Prostate gland (tissue), 2 donors: Measurements from ENCODE around the gene ADAMTSL3. TPM values are rescaled to one million over a fixed set of nuclear protein-coding genes. Genes with fewer than 3 reads are reported as not detected.

Source experiments
- DNase-seq: peaks from one replicate; pipeline ENCODE4 v3.0.0-alpha.2; 2019; ENCODE audit warnings: low spot score
- H3K27ac ChIP-seq, 2 donors: fragments of 200-600 bp; sonication (generic); 2 replicates each; pipeline ENCODE4 v1.5.1; 2017 to 2019
- H3K27me3 ChIP-seq: fragments of 200-600 bp; sonication (generic); replicated peaks from 2 replicates; pipeline ENCODE4 v1.5.1; 2019; ENCODE audit not compliant: insufficient read depth
- H3K36me3 ChIP-seq, 2 donors: fragments of 200-600 bp; sonication (generic); 1 replicate in 1 of 2; 2 replicates in 1 of 2; pipeline versions ENCODE4 v1.5.1 to v1.8.1; 2017 to 2019
- H3K4me1 ChIP-seq: fragments of 200-600 bp; sonication (generic); replicated peaks from 2 replicates; pipeline ENCODE4 v1.5.1; 2019
- H3K4me3 ChIP-seq, 2 donors: fragments of 200-600 bp; sonication (generic); 2 replicates each; pipeline ENCODE4 v1.5.1; 2017 to 2019
- H3K9me3 ChIP-seq: fragments of 200-600 bp; sonication (generic); 2 replicates; pipeline ENCODE4 v1.5.1; 2017
- POLR2A ChIP-seq: fragments of 450-650 bp; IDR thresholded peaks from one replicate; pipeline ENCODE4 v1.6.1; 2016; ENCODE audit warnings: antibody characterized with exemption, mild to moderate bottlenecking
- POLR2AphosphoS5 ChIP-seq: sonication (generic); formaldehyde crosslinking; IDR thresholded peaks from one replicate; pipeline ENCODE4 v1.6.1; 2017; ENCODE audit warnings: antibody characterized with exemption
- WGBS: methylation state at CpG from one replicate; pipeline ENCODE4 v1.1.5; 2018; 5-methylcytosine and 5-hydroxymethylcytosine counted together
- intact Hi-C: fragments of 100-400 bp; cut with DNase I; formaldehyde crosslinking; loops from one replicate; pipeline ENCODE4 v1.14.2; 2022
- total RNA-seq, 2 donors: library from RNA; depleted of rRNA; stranded (reverse); fragments of >200 nt; gene quantifications; one replicate each; pipeline ENCODE4 v1.1.0, GENCODE V29; 2016
- TF ChIP-seq, protein P1 (sequence below), 4 experiments: fragments of 200-600 bp in 2 of 4; fragments of 450-650 bp in 2 of 4; sonication (generic) in 2 of 4; IDR thresholded peaks; 1 replicate in 3 of 4; 2 replicates in 1 of 4; pipeline ENCODE4 v1.5.1; 2016 to 2019; ENCODE audit warnings: antibody characterized with exemption in 4 of 4, mild to moderate bottlenecking in 2 of 4, moderate library complexity in 2 of 4

The ADAMTSL3 gene
- total RNA-seq, 2 donors from 2014 or later: 4.5 to 25.2 TPM

DNA sequence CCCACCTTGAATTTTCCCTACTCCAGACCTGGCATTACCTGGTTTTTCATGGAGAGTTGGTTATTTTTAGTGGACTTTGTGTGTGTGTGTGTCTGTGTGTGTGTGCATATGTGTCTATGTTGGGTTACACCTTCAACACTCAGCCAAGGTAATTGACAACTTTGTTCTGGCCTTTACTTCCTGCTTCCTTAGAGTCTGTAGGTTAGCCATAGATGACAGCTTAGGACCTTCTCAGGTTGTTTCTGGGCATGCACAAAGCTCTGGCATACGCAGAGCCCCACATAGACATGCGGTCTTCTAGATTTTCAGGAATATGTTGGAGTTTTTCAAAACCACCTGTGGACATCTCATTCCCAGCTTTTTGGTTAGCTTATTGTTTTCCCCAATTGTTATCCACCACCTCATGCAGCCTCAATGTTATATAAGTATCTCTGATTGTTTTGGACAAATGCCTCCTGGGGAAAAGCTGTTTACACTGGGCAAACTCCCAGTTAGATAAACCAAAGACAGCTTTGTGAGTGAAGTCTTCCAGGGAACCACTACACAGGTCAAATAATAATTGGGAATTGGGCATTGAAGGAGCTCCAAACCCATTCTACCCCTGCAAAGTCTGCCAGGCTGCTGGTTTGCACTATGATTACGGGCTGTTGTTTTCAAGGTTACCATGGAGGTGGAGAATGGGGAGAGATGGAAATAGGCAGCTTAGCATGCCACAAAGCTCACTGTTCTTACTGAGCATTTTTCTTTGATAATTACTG, 201.2 kb downstream of the ADAMTSL3 start:
- Histone ChIP-seq H3K9me3 (no peaks in the 10 kb centered on the region), H3K27ac (no peak overlapping the region), H3K36me3 (no peaks in the 10 kb centered on the region), H3K27me3 (no peaks in the 10 kb centered on the region), H3K4me1 (no peaks in the 10 kb centered on the region), H3K4me3 (no peak overlapping the region)
- no peak for DNase-seq
- intact Hi-C loops: no loop called here
- TF ChIP-seq, protein P1, sequence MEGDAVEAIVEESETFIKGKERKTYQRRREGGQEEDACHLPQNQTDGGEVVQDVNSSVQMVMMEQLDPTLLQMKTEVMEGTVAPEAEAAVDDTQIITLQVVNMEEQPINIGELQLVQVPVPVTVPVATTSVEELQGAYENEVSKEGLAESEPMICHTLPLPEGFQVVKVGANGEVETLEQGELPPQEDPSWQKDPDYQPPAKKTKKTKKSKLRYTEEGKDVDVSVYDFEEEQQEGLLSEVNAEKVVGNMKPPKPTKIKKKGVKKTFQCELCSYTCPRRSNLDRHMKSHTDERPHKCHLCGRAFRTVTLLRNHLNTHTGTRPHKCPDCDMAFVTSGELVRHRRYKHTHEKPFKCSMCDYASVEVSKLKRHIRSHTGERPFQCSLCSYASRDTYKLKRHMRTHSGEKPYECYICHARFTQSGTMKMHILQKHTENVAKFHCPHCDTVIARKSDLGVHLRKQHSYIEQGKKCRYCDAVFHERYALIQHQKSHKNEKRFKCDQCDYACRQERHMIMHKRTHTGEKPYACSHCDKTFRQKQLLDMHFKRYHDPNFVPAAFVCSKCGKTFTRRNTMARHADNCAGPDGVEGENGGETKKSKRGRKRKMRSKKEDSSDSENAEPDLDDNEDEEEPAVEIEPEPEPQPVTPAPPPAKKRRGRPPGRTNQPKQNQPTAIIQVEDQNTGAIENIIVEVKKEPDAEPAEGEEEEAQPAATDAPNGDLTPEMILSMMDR (IDR thresholded peaks at IDR 0.05): no peak
- no peak for TF ChIP-seq POLR2A
- TF ChIP-seq POLR2AphosphoS5: no peak
- WGBS: 77% methylated on average over 3 of the region's 3 CpGs

DNA sequence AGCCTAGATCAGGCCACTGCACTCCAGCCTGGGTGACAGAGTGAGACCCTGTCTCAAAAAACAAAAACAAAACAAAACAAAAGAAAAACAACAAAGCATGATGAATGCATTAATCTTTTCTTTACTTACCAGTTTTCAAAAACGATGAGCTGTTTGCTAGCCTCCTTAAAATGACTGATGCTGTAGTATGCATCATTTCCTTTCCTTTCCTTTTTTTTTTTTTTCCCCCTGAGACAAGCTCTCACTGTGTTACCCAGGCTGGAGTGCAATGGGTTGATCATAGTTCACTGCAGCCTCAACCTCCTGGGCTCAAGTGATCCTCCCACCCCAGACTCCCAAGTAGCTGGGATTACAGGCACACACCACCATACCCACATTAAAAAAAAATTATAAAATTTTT, 202.0 kb downstream of the ADAMTSL3 start:
- no peak overlapping the region for H3K4me3 ChIP-seq
- TF ChIP-seq, protein P1 (IDR thresholded peaks at IDR 0.05): no peak
- TF ChIP-seq POLR2A (no peak), POLR2AphosphoS5 (no peak)
- DNase-seq: no peak
- H3K27ac ChIP-seq: no peak overlapping the region
- no peaks in the 10 kb centered on the region for H3K36me3 ChIP-seq
- intact Hi-C loops: no loop called here
- no peaks in the 10 kb centered on the region for H3K27me3 ChIP-seq
- no peaks in the 10 kb centered on the region for H3K9me3 ChIP-seq
- H3K4me1 ChIP-seq: no peaks in the 10 kb centered on the region
- WGBS: 69% methylated on average over 1 of the region's 1 CpG

DNA sequence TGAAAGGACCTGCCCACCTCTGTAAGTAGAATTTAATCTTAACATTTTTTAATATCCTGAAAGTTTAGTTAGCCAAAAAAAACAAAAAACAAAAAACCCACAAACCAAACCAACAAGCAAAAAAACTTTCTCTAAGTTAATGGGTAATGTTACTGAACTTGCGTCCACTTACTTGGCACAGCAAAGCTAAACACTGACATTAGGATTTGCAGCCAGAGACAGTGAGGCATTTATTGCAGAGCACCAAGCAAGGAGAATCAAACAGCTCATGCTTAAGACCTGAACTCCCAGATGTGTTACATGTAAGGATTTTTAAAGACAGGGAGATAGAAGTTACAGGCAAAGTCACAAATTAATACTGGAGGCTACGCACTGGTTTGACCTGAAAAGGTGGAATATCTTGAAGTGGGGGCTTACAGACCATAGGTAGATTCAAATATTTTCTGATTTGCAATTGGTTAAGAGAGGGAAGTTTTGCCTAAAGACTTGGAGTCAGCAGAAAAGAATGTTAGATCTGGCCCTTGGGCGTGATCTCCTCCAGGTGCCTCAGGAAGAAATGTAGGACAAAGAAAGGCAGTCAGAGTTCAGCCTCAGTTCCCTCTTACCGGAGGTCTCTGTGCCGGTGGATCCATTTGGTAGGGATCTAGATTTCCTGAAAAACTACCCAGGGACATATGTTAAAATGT, 205.0 kb downstream of the ADAMTSL3 start:
- Histone ChIP-seq H3K9me3 (no peaks in the 10 kb centered on the region), H3K27ac (no peak overlapping the region), H3K4me3 (no peak overlapping the region), H3K27me3 (no peaks in the 10 kb centered on the region), H3K4me1 (no peaks in the 10 kb centered on the region), H3K36me3 (no peaks in the 10 kb centered on the region)
- WGBS: 79% methylated on average over 5 of the region's 5 CpGs
- intact Hi-C loops: no loop called here
- DNase-seq: no peak
- TF ChIP-seq POLR2A (no peak), POLR2AphosphoS5 (no peak)
- TF ChIP-seq, protein P1 (IDR thresholded peaks at IDR 0.05): no peak

DNA sequence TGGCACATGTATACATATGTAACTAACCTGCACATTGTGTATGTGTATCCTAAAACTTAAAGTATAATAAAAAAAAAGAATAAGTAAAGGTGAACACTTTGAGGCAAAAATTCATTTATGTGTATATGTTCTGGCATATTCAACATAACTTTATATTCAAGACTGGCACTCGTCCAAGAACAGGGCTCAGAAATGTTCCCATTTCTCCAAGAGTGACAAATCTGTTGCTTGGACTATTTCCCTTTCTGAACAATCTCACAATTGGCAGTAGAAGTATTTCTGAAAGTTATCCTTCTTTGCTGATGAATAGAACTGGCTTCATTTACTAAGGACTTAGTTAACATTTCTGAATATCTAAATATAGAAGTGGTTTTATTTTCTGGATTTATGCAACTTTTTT, 212.8 kb downstream of the ADAMTSL3 start:
- no peak overlapping the region for H3K27ac ChIP-seq
- no peak overlapping the region for H3K4me3 ChIP-seq
- intact Hi-C loops: no loop called here
- no peaks in the 10 kb centered on the region for H3K36me3 ChIP-seq
- no peak for DNase-seq
- no peaks in the 10 kb centered on the region for H3K9me3 ChIP-seq
- TF ChIP-seq, protein P1 (IDR thresholded peaks at IDR 0.05): no peak
- TF ChIP-seq POLR2AphosphoS5: no peak
- no peak for TF ChIP-seq POLR2A
- 67% methylated on average over 1 of the region's 1 CpG for WGBS
- H3K27me3 ChIP-seq: no peaks in the 10 kb centered on the region
- no peaks in the 10 kb centered on the region for H3K4me1 ChIP-seq

DNA sequence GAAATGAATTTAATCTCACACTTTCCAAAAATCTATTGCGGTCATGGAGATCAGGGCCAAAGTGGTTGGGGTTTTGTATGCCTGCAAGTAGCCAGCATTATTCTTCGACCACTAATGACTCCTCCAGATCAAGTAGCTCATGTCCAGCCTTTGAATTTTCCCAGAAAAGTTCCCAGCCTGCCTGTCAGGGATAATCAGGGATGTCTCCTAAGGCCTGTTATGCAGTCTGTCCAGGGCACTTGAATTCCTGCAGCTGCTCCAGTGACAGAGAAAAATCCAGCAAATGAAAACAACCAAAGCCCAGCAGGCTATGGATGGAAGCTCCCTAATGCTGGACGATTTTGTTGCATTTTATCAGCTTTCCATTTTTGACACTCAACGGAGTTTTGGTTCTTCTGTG, 215.4 kb downstream of the ADAMTSL3 start:
- H3K4me3 ChIP-seq: no peak overlapping the region
- no peaks in the 10 kb centered on the region for H3K27me3 ChIP-seq
- TF ChIP-seq POLR2AphosphoS5 (no peak), POLR2A (no peak)
- TF ChIP-seq, protein P1 (IDR thresholded peaks at IDR 0.05): no peak
- H3K36me3 ChIP-seq: no peaks in the 10 kb centered on the region
- intact Hi-C loops: no loop called here
- WGBS: 72% methylated on average over 4 of the region's 4 CpGs
- H3K27ac ChIP-seq: no peak overlapping the region
- DNase-seq: no peak
- no peaks in the 10 kb centered on the region for H3K4me1 ChIP-seq
- H3K9me3 ChIP-seq: no peaks in the 10 kb centered on the region
